ENCODE measurements around the gene RELB. TPM values are rescaled to one million over a fixed set of nuclear protein-coding genes. Genes with fewer than 3 reads are reported as not detected.

RELB gene
- total and polyA plus RNA-seq, 10 of the 15 experiments (the other 5 are each of a cell fraction or from before 2014, with no cell fraction given): 0.66 to 43.8 (median 12.8) TPM

DNA sequence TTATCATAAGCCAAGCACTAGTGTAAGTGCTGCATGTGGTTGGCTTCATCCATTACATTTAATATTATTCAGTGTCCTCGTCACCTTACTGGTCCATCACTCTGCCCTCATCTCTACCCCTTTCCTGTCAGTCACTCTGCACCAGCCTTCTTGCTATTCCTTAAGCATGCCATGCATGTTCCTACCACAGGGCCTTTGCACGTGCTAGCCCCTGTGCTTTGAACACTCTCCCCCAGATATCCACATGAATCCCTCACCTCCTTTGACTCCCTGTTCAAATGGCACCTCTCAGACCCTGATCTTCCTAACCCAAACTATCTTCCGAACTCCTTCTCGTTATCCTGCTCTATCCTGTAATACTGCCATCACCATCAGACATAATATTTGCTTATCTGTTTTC is 3.2 kb upstream of the RELB start:
- in situ Hi-C loops (cut with MboI): no loop called here
- Histone ChIP-seq H3K9ac (ENCODE audit: control insufficient read depth, insufficient read depth, low read length) (no peak overlapping the region), H3K79me2 (ENCODE audit: control insufficient read depth, insufficient read depth, low read length) (peaks cover 9% of the 10 kb centered on the region), H2AFZ (ENCODE audit: control insufficient read depth, low read depth, low read length) (no peak overlapping the region), H3K27me3 (replicated peaks in 1 of 2; ENCODE audit: control insufficient read depth in 2 of 2, insufficient read depth in 2 of 2, low read length in 1 of 2) (no peaks in the 10 kb centered on the region), H4K20me1 (ENCODE audit: control insufficient read depth, insufficient read depth) (no peaks in the 10 kb centered on the region), H3K9me3 (replicated peaks; ENCODE audit: control insufficient read depth, insufficient read depth, low read length) (no peaks in the 10 kb centered on the region), H3K4me3 (no peak overlapping the region), H3K4me1 (ENCODE audit: control insufficient read depth, insufficient read depth, low read length) (no peaks in the 10 kb centered on the region), H3K27ac (ENCODE audit: control insufficient read depth, insufficient read depth) (no peak overlapping the region), H3K4me2 (ENCODE audit: control insufficient read depth, insufficient read depth) (no peak overlapping the region), H3K36me3 (ENCODE audit: control insufficient read depth in 2 of 2, insufficient read depth in 2 of 2, low read length in 1 of 2) (peaks cover 0 to 5% of the 10 kb centered on the region in 2 experiments; a peak in 3 of 4 replicates)
- BruUV-seq (replicated peaks): no TSS peak
- WGBS (ENCODE audit: insufficient coverage, insufficient replicate concordance, low lambda C conversion rate, missing lambda C conversion rate): 88% methylated on average over 4 of the region's 4 CpGs
- TF ChIP-seq POLR2AphosphoS5 (IDR thresholded peaks at IDR 0.05; ENCODE audit: low read length) (no peak), TBL1XR1 (IDR thresholded peaks at IDR 0.05; ENCODE audit: low read depth, low read length) (no peak), MTA3 (IDR thresholded peaks at IDR 0.05; ENCODE audit: borderline replicate concordance, low read length) (no peak), HDGF (IDR thresholded peaks at IDR 0.05) (no peak), PAX5 (IDR thresholded peaks at IDR 0.05; ENCODE audit: borderline replicate concordance, low read depth, low read length) (no peak), IRF4 (IDR thresholded peaks at IDR 0.05; ENCODE audit: low read depth, low read length) (no peak), TCF12 (IDR thresholded peaks at IDR 0.05; ENCODE audit: low read depth, low read length) (no peak)
- TF ChIP-seq, protein P1, sequence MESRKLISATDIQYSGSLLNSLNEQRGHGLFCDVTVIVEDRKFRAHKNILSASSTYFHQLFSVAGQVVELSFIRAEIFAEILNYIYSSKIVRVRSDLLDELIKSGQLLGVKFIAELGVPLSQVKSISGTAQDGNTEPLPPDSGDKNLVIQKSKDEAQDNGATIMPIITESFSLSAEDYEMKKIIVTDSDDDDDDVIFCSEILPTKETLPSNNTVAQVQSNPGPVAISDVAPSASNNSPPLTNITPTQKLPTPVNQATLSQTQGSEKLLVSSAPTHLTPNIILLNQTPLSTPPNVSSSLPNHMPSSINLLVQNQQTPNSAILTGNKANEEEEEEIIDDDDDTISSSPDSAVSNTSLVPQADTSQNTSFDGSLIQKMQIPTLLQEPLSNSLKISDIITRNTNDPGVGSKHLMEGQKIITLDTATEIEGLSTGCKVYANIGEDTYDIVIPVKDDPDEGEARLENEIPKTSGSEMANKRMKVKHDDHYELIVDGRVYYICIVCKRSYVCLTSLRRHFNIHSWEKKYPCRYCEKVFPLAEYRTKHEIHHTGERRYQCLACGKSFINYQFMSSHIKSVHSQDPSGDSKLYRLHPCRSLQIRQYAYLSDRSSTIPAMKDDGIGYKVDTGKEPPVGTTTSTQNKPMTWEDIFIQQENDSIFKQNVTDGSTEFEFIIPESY (IDR thresholded peaks at IDR 0.05): no peak
- TF ChIP-seq, protein P2, sequence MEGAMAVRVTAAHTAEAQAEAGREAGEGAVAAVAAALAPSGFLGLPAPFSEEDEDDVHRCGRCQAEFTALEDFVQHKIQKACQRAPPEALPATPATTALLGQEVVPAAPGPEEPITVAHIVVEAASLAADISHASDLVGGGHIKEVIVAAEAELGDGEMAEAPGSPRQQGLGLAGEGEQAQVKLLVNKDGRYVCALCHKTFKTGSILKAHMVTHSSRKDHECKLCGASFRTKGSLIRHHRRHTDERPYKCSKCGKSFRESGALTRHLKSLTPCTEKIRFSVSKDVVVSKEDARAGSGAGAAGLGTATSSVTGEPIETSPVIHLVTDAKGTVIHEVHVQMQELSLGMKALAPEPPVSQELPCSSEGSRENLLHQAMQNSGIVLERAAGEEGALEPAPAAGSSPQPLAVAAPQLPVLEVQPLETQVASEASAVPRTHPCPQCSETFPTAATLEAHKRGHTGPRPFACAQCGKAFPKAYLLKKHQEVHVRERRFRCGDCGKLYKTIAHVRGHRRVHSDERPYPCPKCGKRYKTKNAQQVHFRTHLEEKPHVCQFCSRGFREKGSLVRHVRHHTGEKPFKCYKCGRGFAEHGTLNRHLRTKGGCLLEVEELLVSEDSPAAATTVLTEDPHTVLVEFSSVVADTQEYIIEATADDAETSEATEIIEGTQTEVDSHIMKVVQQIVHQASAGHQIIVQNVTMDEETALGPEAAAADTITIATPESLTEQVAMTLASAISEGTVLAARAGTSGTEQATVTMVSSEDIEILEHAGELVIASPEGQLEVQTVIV (IDR thresholded peaks at IDR 0.05; ENCODE audit: borderline replicate concordance, partially characterized antibody): no peak
- TF ChIP-seq, protein P3, sequence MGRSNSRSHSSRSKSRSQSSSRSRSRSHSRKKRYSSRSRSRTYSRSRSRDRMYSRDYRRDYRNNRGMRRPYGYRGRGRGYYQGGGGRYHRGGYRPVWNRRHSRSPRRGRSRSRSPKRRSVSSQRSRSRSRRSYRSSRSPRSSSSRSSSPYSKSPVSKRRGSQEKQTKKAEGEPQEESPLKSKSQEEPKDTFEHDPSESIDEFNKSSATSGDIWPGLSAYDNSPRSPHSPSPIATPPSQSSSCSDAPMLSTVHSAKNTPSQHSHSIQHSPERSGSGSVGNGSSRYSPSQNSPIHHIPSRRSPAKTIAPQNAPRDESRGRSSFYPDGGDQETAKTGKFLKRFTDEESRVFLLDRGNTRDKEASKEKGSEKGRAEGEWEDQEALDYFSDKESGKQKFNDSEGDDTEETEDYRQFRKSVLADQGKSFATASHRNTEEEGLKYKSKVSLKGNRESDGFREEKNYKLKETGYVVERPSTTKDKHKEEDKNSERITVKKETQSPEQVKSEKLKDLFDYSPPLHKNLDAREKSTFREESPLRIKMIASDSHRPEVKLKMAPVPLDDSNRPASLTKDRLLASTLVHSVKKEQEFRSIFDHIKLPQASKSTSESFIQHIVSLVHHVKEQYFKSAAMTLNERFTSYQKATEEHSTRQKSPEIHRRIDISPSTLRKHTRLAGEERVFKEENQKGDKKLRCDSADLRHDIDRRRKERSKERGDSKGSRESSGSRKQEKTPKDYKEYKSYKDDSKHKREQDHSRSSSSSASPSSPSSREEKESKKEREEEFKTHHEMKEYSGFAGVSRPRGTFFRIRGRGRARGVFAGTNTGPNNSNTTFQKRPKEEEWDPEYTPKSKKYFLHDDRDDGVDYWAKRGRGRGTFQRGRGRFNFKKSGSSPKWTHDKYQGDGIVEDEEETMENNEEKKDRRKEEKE (IDR thresholded peaks at IDR 0.05): no peak
- RAD21 ChIA-PET (ENCODE audit: unreplicated experiment): interaction anchor here (0.9 kb wide), 1 partner anchor 62 kb away, joined by 4 read pairs; no protein-coding TSS in a partner anchor
- DNase-seq (ENCODE audit: low read depth, low spot score) (no peak), FAIRE-seq (no peak), ATAC-seq (no peak)
- POLR2A ChIA-PET: interaction anchor here (0.6 kb wide), 1 partner anchor 23 kb away, joined by 5 read pairs; no protein-coding TSS in a partner anchor
- intact Hi-C loops (cut with micrococcal nuclease; ENCODE audit: unreplicated experiment): no loop called here
- CTCF ChIA-PET: interaction anchor here (0.6 to 1.9 kb wide), 2 partner anchors 9 to 49 kb away, joined by 3 to 6 read pairs; no protein-coding TSS in a partner anchor
- SMC1A ChIA-PET (ENCODE audit: uncharacterized antibody, unreplicated experiment): interaction anchor here (0.8 kb wide), 1 partner anchor 9 kb away, joined by 3 read pairs; no protein-coding TSS in a partner anchor
